ENCODE results near the gene GLT8D2.
A peak's percentile ranks its signal among the peaks of the same experiment; 100 is the strongest.

Gene GLT8D2

DNA sequence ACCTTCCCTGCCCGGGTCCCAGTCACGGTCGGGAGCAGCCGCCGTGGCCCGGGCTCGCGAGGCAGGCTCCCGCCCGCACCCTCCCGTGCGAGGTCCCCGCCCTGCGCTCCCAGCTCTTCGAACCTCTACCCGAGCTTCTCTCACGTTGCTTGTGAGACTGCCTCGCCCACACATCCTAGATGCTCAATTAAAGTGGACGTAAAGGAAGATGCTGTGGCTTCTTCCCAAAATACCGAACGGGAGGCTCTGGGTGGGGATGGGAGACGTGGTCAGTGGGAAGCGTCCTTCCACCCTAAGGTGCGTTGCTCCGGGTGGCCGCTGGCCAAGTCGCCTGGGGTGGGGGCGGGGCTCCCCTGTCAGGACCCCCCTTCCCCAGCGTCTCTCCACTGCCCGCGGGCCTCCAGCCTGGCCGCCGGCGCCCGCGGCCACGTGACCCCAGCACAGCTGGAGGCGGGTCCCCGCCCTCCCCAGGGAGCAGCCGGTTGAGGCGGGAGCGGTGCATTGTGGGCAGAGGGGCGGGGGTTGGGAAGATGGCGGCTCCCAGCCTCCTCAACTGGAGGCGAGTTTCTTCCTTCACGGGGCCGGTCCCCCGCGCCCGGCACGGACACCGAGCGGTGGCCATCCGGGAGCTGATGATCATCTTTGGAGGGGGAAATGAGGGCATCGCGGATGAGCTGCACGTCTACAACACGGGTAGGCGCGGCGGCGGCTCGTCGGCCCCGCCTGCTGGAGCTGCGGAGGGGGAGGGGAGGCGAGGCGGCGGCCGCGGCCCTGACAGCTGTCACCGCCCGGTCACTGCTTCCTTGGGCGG is 14.2 kb upstream of the GLT8D2 start, which contains the start of gene HCFC2:
Gene HCFC2, plus strand, starts transcription at position 501 of the 811 bp plus-strand sequence. Its CDS starts 30 bp downstream, at position 531.
- peaks cover 15% of the 10 kb centered on the region for H3K27me3 ChIP-seq (ENCODE audit: low read depth, low read length)
- H4K20me1 ChIP-seq (ENCODE audit: insufficient read depth, low read length) = no peaks in the 10 kb centered on the region
- no peaks in the 10 kb centered on the region for H3K36me3 ChIP-seq (replicated peaks; ENCODE audit: low read depth, low read length)
- peak within 1 kb of the TSS; percentile 91 for H3K9ac ChIP-seq (ENCODE audit: low read length)
- peak within 1 kb of the TSS; percentile 77 for H3K4me2 ChIP-seq (ENCODE audit: low read length)
- peaks cover 13% of the 10 kb centered on the region for H3K4me1 ChIP-seq (ENCODE audit: low read length)
- H2AFZ ChIP-seq (ENCODE audit: low read depth, low read length) = peak within 1 kb of the TSS; percentile 100
- no peak for TF ChIP-seq EZH2phosphoT487 (IDR thresholded peaks at IDR 0.05; ENCODE audit: low read depth)
- H3K79me2 ChIP-seq (ENCODE audit: low read length) = no peaks in the 10 kb centered on the region; the same call in 1 of the 2 replicates
- H3K4me3 ChIP-seq (ENCODE audit: low read length) = peak within 1 kb of the TSS; percentile 100
- no peaks in the 10 kb centered on the region for H3K9me3 ChIP-seq (ENCODE audit: insufficient read depth, low read length)
- peak within 1 kb of the TSS; percentile 47 for H3K27ac ChIP-seq (ENCODE audit: low read length)

DNA sequence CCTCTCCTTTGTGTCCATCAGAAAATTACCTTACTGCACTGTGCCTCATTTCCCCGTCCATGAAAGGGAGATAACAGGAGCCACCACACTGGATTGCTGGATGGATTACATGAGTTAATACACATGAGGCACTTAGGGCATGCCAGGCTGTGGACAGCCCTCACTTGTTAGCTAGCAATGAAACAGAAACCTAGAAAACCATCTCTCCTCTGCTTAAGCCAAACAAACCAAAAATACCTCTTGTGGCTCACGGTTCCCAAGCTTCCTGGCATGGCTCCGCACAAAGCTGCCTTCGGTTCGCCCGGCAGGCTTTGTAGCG is 13.7 kb upstream of the GLT8D2 start:
- no peaks in the 10 kb centered on the region for H3K9me3 ChIP-seq (ENCODE audit: insufficient read depth, low read length)
- H3K27me3 ChIP-seq (ENCODE audit: low read depth, low read length) = peaks cover 16% of the 10 kb centered on the region
- H3K4me2 ChIP-seq (ENCODE audit: low read length) = peak overlapping the region; percentile 77
- no peaks in the 10 kb centered on the region; the same call in 1 of the 2 replicates for H3K79me2 ChIP-seq (ENCODE audit: low read length)
- peak overlapping the region; percentile 91 for H3K9ac ChIP-seq (ENCODE audit: low read length)
- peaks cover 13% of the 10 kb centered on the region for H3K4me1 ChIP-seq (ENCODE audit: low read length)
- TF ChIP-seq, protein P1, sequence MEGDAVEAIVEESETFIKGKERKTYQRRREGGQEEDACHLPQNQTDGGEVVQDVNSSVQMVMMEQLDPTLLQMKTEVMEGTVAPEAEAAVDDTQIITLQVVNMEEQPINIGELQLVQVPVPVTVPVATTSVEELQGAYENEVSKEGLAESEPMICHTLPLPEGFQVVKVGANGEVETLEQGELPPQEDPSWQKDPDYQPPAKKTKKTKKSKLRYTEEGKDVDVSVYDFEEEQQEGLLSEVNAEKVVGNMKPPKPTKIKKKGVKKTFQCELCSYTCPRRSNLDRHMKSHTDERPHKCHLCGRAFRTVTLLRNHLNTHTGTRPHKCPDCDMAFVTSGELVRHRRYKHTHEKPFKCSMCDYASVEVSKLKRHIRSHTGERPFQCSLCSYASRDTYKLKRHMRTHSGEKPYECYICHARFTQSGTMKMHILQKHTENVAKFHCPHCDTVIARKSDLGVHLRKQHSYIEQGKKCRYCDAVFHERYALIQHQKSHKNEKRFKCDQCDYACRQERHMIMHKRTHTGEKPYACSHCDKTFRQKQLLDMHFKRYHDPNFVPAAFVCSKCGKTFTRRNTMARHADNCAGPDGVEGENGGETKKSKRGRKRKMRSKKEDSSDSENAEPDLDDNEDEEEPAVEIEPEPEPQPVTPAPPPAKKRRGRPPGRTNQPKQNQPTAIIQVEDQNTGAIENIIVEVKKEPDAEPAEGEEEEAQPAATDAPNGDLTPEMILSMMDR (IDR thresholded peaks at IDR 0.05; ENCODE audit: low read depth, low read length) = no peak
- no peak for TF ChIP-seq EZH2phosphoT487 (IDR thresholded peaks at IDR 0.05; ENCODE audit: low read depth)
- H3K4me3 ChIP-seq (ENCODE audit: low read length) = peak overlapping the region; percentile 100
- H4K20me1 ChIP-seq (ENCODE audit: insufficient read depth, low read length) = no peaks in the 10 kb centered on the region
- peak overlapping the region; percentile 100 for H2AFZ ChIP-seq (ENCODE audit: low read depth, low read length)
- no peak overlapping the region for H3K27ac ChIP-seq (ENCODE audit: low read length)
- H3K36me3 ChIP-seq (replicated peaks; ENCODE audit: low read depth, low read length) = no peaks in the 10 kb centered on the region

DNA sequence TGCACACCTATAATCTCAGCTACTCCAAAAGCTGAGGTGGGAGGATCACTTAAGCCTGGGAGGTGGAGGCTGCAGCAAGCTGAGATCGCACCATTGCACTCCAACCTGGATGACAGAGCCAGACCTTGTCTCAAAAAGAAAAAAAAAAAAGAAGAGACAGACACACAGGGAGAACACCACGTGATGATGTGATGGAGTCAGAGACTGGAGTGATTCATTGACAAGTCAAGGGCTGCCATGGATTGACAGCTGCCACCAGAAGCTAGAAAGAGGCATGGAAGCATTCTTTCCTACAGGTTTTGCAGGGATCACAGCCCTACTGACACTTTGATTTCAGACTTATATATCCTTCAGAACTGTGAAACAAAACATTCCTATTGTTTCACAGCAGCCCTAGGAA is 10.8 kb upstream of the GLT8D2 start:
- Histone ChIP-seq H3K36me3 (replicated peaks; ENCODE audit: low read depth, low read length) (no peaks in the 10 kb centered on the region), H3K27me3 (ENCODE audit: low read depth, low read length) (peaks cover 25% of the 10 kb centered on the region), H3K79me2 (ENCODE audit: low read length) (no peaks in the 10 kb centered on the region; the same call in 1 of the 2 replicates), H3K4me2 (ENCODE audit: low read length) (no peak overlapping the region), H2AFZ (ENCODE audit: low read depth, low read length) (no peak overlapping the region), H3K9me3 (ENCODE audit: insufficient read depth, low read length) (no peaks in the 10 kb centered on the region), H3K9ac (ENCODE audit: low read length) (no peak overlapping the region), H4K20me1 (ENCODE audit: insufficient read depth, low read length) (no peaks in the 10 kb centered on the region), H3K4me3 (ENCODE audit: low read length) (no peak overlapping the region), H3K27ac (ENCODE audit: low read length) (no peak overlapping the region), H3K4me1 (ENCODE audit: low read length) (peaks cover 13% of the 10 kb centered on the region)
- TF ChIP-seq, protein P1 (IDR thresholded peaks at IDR 0.05; ENCODE audit: low read depth, low read length) = no peak
- TF ChIP-seq EZH2phosphoT487 (IDR thresholded peaks at IDR 0.05; ENCODE audit: low read depth) = no peak

DNA sequence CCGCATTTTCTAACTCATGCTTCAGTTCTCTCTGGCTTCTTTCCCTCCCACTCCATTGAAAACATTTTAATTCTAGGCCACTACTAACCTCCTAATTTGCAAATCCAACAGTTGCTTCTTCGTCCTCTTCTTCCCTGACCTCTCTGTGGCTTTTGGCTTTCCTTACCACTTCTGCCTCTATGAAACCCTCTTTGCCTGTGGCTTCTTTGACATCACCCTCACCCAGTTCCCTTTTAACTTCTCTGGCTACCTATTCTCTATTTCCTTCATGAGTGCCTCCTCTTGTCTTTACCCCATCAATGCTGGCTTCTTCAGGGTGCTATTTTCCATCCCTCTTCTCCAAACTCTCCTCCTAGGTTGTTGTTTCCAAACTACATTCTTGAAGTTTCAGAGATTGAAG is 10.0 kb upstream of the GLT8D2 start:
- H3K9ac ChIP-seq (ENCODE audit: low read length) = no peak overlapping the region
- no peak overlapping the region for H3K4me3 ChIP-seq (ENCODE audit: low read length)
- TF ChIP-seq, protein P1 (IDR thresholded peaks at IDR 0.05; ENCODE audit: low read depth, low read length) = no peak
- TF ChIP-seq EZH2phosphoT487 (IDR thresholded peaks at IDR 0.05; ENCODE audit: low read depth) = no peak

More for the DNA sequence above, 10.0 kb upstream of the GLT8D2 start:
- no peak overlapping the region for H2AFZ ChIP-seq (ENCODE audit: low read depth, low read length)
- no peak overlapping the region for H3K4me2 ChIP-seq (ENCODE audit: low read length)
- no peaks in the 10 kb centered on the region for H3K36me3 ChIP-seq (replicated peaks; ENCODE audit: low read depth, low read length)
- peaks cover 6% of the 10 kb centered on the region for H3K4me1 ChIP-seq (ENCODE audit: low read length)
- H4K20me1 ChIP-seq (ENCODE audit: insufficient read depth, low read length) = no peaks in the 10 kb centered on the region
- H3K27ac ChIP-seq (ENCODE audit: low read length) = no peak overlapping the region
- H3K27me3 ChIP-seq (ENCODE audit: low read depth, low read length) = peaks cover 31% of the 10 kb centered on the region
- H3K79me2 ChIP-seq (ENCODE audit: low read length) = no peaks in the 10 kb centered on the region; the same call in 1 of the 2 replicates
- no peaks in the 10 kb centered on the region for H3K9me3 ChIP-seq (ENCODE audit: insufficient read depth, low read length)
